ENCODE measurements around the gene UPK3BL2. TPM values are rescaled to one million over a fixed set of nuclear protein-coding genes. Genes with fewer than 3 reads are reported as not detected.
"Not testable (repeated sequence)": the region's sequence is repeated elsewhere in the genome, so short reads cannot be mapped to it uniquely, and the experiment has no call there.

UPK3BL2 gene
- total and polyA plus RNA-seq, 2 experiments from 2014 or later = 0.99 to 1.5 TPM

GRCh38 chr7:102550808-102551422 is 7.4 kb upstream of the UPK3BL2 start, which contains the start of gene SPDYE2:
TSS of gene SPDYE2 (plus strand) at chr7:102551226. CDS start at chr7:102553256, 2,030 bp downstream.
- H4K20me1 ChIP-seq (replicated peaks; ENCODE audit: insufficient read depth); H3K4me1 Mint-ChIP-seq; H3K27me3 Mint-ChIP-seq (ENCODE audit: insufficient read depth, low read depth, poor library complexity); H3K9me3 Mint-ChIP-seq; H3K27ac ChIP-seq (ENCODE audit: low read depth); DNase-seq (ENCODE audit: low spot score); ATAC-seq; H3K4me2 ChIP-seq; H3K4me3 Mint-ChIP-seq; H3F3A ChIP-seq (replicated peaks; ENCODE audit: low read depth); H3K79me2 ChIP-seq (replicated peaks; ENCODE audit: insufficient read depth); H3K27ac Mint-ChIP-seq; H3K4me3 ChIP-seq; H3K36me3 ChIP-seq (ENCODE audit: insufficient read depth); H3K9me2 ChIP-seq (ENCODE audit: insufficient read depth); H2AFZ ChIP-seq; H3K36me3 Mint-ChIP-seq (ENCODE audit: low read depth); H3K4me1 ChIP-seq (ENCODE audit: insufficient read depth); H3K27me3 ChIP-seq (ENCODE audit: insufficient read depth): not testable (repeated sequence)

GRCh38 chr7:102546353-102546752 is 2.9 kb upstream of the UPK3BL2 start:
- H3K4me1 ChIP-seq (ENCODE audit: insufficient read depth); H3K4me2 ChIP-seq; H3K9me2 ChIP-seq (ENCODE audit: insufficient read depth); H4K20me1 ChIP-seq (replicated peaks; ENCODE audit: insufficient read depth); H3K27ac ChIP-seq (ENCODE audit: low read depth); H3K79me2 ChIP-seq (replicated peaks; ENCODE audit: insufficient read depth); H3F3A ChIP-seq (replicated peaks; ENCODE audit: low read depth); DNase-seq (ENCODE audit: low spot score); H3K4me1 Mint-ChIP-seq; ATAC-seq; H3K4me3 Mint-ChIP-seq; H2AFZ ChIP-seq; H3K4me3 ChIP-seq; H3K9me3 Mint-ChIP-seq; H3K36me3 ChIP-seq (ENCODE audit: insufficient read depth); H3K27me3 ChIP-seq (ENCODE audit: insufficient read depth); H3K36me3 Mint-ChIP-seq (ENCODE audit: low read depth); H3K27me3 Mint-ChIP-seq (ENCODE audit: insufficient read depth, low read depth, poor library complexity); H3K27ac Mint-ChIP-seq: not testable (repeated sequence)

- H3K36me3 ChIP-seq (ENCODE audit: insufficient read depth); H3K4me1 Mint-ChIP-seq; H3K79me2 ChIP-seq (replicated peaks; ENCODE audit: insufficient read depth); H3K36me3 Mint-ChIP-seq (ENCODE audit: low read depth); H3K4me1 ChIP-seq (ENCODE audit: insufficient read depth); H3K9me2 ChIP-seq (ENCODE audit: insufficient read depth); H3K4me3 Mint-ChIP-seq; H3K9me3 Mint-ChIP-seq; H3K4me2 ChIP-seq; H2AFZ ChIP-seq; H3F3A ChIP-seq (replicated peaks; ENCODE audit: low read depth); H3K27ac Mint-ChIP-seq; H3K4me3 ChIP-seq; H3K27me3 ChIP-seq (ENCODE audit: insufficient read depth); DNase-seq (ENCODE audit: low spot score); H3K27ac ChIP-seq (ENCODE audit: low read depth); ATAC-seq; H4K20me1 ChIP-seq (replicated peaks; ENCODE audit: insufficient read depth); H3K27me3 Mint-ChIP-seq (ENCODE audit: insufficient read depth, low read depth, poor library complexity): not testable (repeated sequence)
Measured at GRCh38 chr7:102545288-102545687, 1.8 kb upstream of the UPK3BL2 start.

DNA sequence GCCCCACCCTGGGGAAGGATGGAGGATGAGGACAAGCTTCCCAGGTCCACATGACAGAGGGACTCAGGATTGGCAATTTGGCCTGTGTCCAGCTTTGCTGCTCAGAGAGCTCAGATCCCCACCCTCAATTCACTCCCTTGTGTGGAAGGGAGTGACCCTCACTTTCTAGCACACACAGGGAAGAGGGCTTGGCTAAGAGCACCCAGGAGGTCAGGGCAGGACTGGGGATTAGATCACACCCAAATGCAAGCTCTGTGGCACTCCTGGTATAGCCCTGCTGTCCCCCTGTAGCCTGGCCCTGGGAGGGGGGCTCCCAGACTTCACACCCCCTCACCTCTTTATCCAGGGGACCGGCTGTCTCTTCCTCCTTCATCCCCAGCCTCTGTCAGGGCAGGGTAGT is 876 bp upstream of the UPK3BL2 start:
- H2AFZ ChIP-seq; H3F3A ChIP-seq (replicated peaks; ENCODE audit: low read depth); H3K4me3 Mint-ChIP-seq; H3K9me3 Mint-ChIP-seq; H3K4me2 ChIP-seq; H3K27ac ChIP-seq (ENCODE audit: low read depth); H3K27me3 Mint-ChIP-seq (ENCODE audit: insufficient read depth, low read depth, poor library complexity); H4K20me1 ChIP-seq (replicated peaks; ENCODE audit: insufficient read depth); H3K27me3 ChIP-seq (ENCODE audit: insufficient read depth); DNase-seq (ENCODE audit: low spot score); H3K36me3 ChIP-seq (ENCODE audit: insufficient read depth); H3K27ac Mint-ChIP-seq; H3K79me2 ChIP-seq (replicated peaks; ENCODE audit: insufficient read depth); H3K9me2 ChIP-seq (ENCODE audit: insufficient read depth); H3K4me1 Mint-ChIP-seq; H3K36me3 Mint-ChIP-seq (ENCODE audit: low read depth); H3K4me3 ChIP-seq; ATAC-seq; H3K4me1 ChIP-seq (ENCODE audit: insufficient read depth): not testable (repeated sequence)

- H2AFZ ChIP-seq; H3K79me2 ChIP-seq (replicated peaks; ENCODE audit: insufficient read depth); H3K9me3 Mint-ChIP-seq; H3K9me2 ChIP-seq (ENCODE audit: insufficient read depth); H3K27ac Mint-ChIP-seq; H3K4me3 ChIP-seq; H3K4me2 ChIP-seq; H3K36me3 Mint-ChIP-seq (ENCODE audit: low read depth); H3K4me1 Mint-ChIP-seq; H3K36me3 ChIP-seq (ENCODE audit: insufficient read depth); H4K20me1 ChIP-seq (replicated peaks; ENCODE audit: insufficient read depth); H3F3A ChIP-seq (replicated peaks; ENCODE audit: low read depth); H3K4me3 Mint-ChIP-seq; H3K27ac ChIP-seq (ENCODE audit: low read depth); H3K27me3 Mint-ChIP-seq (ENCODE audit: insufficient read depth, low read depth, poor library complexity); H3K27me3 ChIP-seq (ENCODE audit: insufficient read depth); DNase-seq (ENCODE audit: low spot score); H3K4me1 ChIP-seq (ENCODE audit: insufficient read depth); ATAC-seq: not testable (repeated sequence)
Measured at GRCh38 chr7:102542771-102543170, 725 bp downstream of the UPK3BL2 start.

DNA sequence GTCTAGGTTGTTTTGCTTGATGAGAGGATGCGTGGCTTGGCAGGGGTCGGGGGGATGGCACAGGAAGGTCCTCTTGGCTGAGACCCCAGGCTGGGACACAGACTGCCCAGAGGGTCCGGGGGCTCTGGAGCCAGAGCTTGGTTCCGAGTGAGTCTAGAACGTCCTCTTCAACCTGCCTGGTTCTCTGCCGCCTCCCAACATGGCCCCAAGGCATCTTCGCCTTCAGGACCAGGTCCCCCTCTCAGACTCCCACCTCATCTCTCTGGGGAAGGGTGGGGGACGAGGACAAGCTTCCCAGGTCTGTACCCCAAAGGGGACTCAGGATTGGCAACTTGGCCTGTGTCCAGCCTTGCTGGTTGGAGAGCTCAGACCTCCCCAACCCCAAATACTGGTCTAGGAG is 1.4 kb downstream of the UPK3BL2 start:
- not testable (repeated sequence) for H4K20me1 ChIP-seq (replicated peaks; ENCODE audit: insufficient read depth); H3K36me3 Mint-ChIP-seq (ENCODE audit: low read depth); H3K4me2 ChIP-seq; H3F3A ChIP-seq (replicated peaks; ENCODE audit: low read depth); DNase-seq (ENCODE audit: low spot score); H3K36me3 ChIP-seq (ENCODE audit: insufficient read depth); H3K4me3 Mint-ChIP-seq; H3K4me1 Mint-ChIP-seq; H3K27me3 Mint-ChIP-seq (ENCODE audit: insufficient read depth, low read depth, poor library complexity); H3K9me2 ChIP-seq (ENCODE audit: insufficient read depth); H3K9me3 Mint-ChIP-seq; H2AFZ ChIP-seq; H3K27ac Mint-ChIP-seq; H3K27me3 ChIP-seq (ENCODE audit: insufficient read depth); H3K4me3 ChIP-seq; H3K4me1 ChIP-seq (ENCODE audit: insufficient read depth); H3K27ac ChIP-seq (ENCODE audit: low read depth); ATAC-seq; H3K79me2 ChIP-seq (replicated peaks; ENCODE audit: insufficient read depth)

DNA sequence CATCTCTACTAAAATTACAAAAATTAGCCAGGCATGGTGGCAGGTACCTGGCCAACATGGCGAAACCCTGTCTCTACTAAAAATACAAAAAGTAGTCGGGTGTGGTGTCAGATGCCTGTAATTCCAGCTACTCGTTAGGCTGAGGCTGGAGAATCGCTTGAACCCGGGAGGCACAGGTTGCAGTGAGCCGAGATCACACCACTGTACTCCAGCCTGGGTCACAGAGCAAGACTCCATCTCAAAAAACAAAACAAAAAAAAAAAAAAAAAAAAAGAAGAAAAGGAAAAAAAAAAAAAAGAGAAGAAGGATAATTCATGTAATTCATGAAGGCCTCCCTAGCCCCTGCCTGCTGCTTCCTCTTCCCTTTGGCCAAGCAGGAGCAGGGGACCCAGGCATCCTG is 2.9 kb downstream of the UPK3BL2 start:
- not testable (repeated sequence) for H3K27me3 Mint-ChIP-seq (ENCODE audit: insufficient read depth, low read depth, poor library complexity); H3K4me3 ChIP-seq

More for the DNA sequence above, 2.9 kb downstream of the UPK3BL2 start:
- DNase-seq (ENCODE audit: low spot score); H3F3A ChIP-seq (replicated peaks; ENCODE audit: low read depth); H3K36me3 Mint-ChIP-seq (ENCODE audit: low read depth); H3K79me2 ChIP-seq (replicated peaks; ENCODE audit: insufficient read depth); H3K9me3 Mint-ChIP-seq; H3K4me1 ChIP-seq (ENCODE audit: insufficient read depth); H4K20me1 ChIP-seq (replicated peaks; ENCODE audit: insufficient read depth); H3K9me2 ChIP-seq (ENCODE audit: insufficient read depth); H3K36me3 ChIP-seq (ENCODE audit: insufficient read depth); H3K27ac Mint-ChIP-seq; H3K4me2 ChIP-seq; H3K27ac ChIP-seq (ENCODE audit: low read depth); H2AFZ ChIP-seq; H3K4me1 Mint-ChIP-seq; H3K27me3 ChIP-seq (ENCODE audit: insufficient read depth); ATAC-seq; H3K4me3 Mint-ChIP-seq: not testable (repeated sequence)
